OCI-LY7 (cell line): ENCODE measurements around the gene LDB3. TPM values are rescaled to one million over a fixed set of nuclear protein-coding genes. Genes with fewer than 3 reads are reported as not detected.

ENCODE experiments used
- BruUV-seq: library from RNA; stranded (reverse); fragments of 400-500 nt; replicated peaks from 2 replicates; lab custom pipeline; 2021; lab: Mats Ljungman, UMichigan
- CTCF ChIA-PET: fragments of 300-600 bp; sonication (Branson Sonifier 250); formaldehyde crosslinking; loops from one replicate; lab custom pipeline; 2022; ENCODE audit warnings: antibody characterized with exemption; ENCODE audit not compliant: unreplicated experiment; lab: Charles Lee
- POLR2A ChIA-PET: fragments of 300-600 bp; sonication (Branson Sonifier 250); formaldehyde crosslinking; loops from one replicate; lab custom pipeline; 2022; ENCODE audit warnings: antibody characterized with exemption; lab: Charles Lee
- DNase-seq: peaks from one replicate; pipeline ENCODE4 v3.0.0-alpha.2; 2015; ENCODE audit warnings: low spot score
- H2AFZ ChIP-seq: fragments of 200-600 bp; sonication (generic), shearing (Covaris generic); 2 replicates; pipeline ENCODE4 v1.6.1; 2014; ENCODE audit warnings: mild to moderate bottlenecking, antibody characterized with exemption, low read length, moderate library complexity
- H3K27ac ChIP-seq: fragments of 200-600 bp; sonication (generic); 2 replicates; pipeline ENCODE4 v1.5.1; 2014; ENCODE audit warnings: mixed run types, low read depth, mild to moderate bottlenecking, moderate library complexity, low read length, inconsistent platforms; ENCODE audit not compliant: poor library complexity, severe bottlenecking
- H3K36me3 ChIP-seq: fragments of 200-600 bp; sonication (generic); 2 replicates; pipeline ENCODE4 v1.6.1; 2014; ENCODE audit warnings: mild to moderate bottlenecking, antibody characterized with exemption, low read length, moderate library complexity, mixed read lengths; ENCODE audit not compliant: insufficient read depth
- H3K4me1 ChIP-seq: fragments of 200-600 bp; sonication (generic); 2 replicates; pipeline ENCODE4 v1.5.1; 2014; ENCODE audit warnings: mild to moderate bottlenecking, low read length; ENCODE audit not compliant: insufficient read depth, poor library complexity, severe bottlenecking
- H3K4me2 ChIP-seq: fragments of 200-600 bp; sonication (generic); 2 replicates; pipeline ENCODE4 v1.6.1; 2014; ENCODE audit warnings: mild to moderate bottlenecking, low read length
- H3K4me3 ChIP-seq: fragments of 200-600 bp; sonication (generic); 2 replicates; pipeline ENCODE4 v1.5.1; 2014; ENCODE audit warnings: mild to moderate bottlenecking, low read depth, low read length; ENCODE audit not compliant: poor library complexity, severe bottlenecking
- H3K79me2 ChIP-seq: fragments of 200-600 bp; sonication (generic); 2 replicates; pipeline ENCODE4 v1.6.1; 2016; ENCODE audit warnings: low read depth, mild to moderate bottlenecking, low read length, moderate library complexity, mixed read lengths; ENCODE audit not compliant: insufficient read depth
- H3K9me2 ChIP-seq: fragments of 200-600 bp; sonication (generic); 2 replicates; pipeline ENCODE4 v1.6.1; 2016; ENCODE audit warnings: mild to moderate bottlenecking, low read length, mixed read lengths; ENCODE audit not compliant: insufficient read depth
- H3K9me3 ChIP-seq: fragments of 200-600 bp; sonication (generic); 2 replicates; pipeline ENCODE4 v1.6.1; 2014; ENCODE audit warnings: mild to moderate bottlenecking, mixed run types, low read length, mixed read lengths
- H4K20me1 ChIP-seq: fragments of 200-600 bp; sonication (generic); 2 replicates; pipeline ENCODE4 v1.6.1; 2014; ENCODE audit warnings: mild to moderate bottlenecking, antibody characterized with exemption, low read length, moderate library complexity, mixed read lengths; ENCODE audit not compliant: insufficient read depth
- CTCF ChIP-seq: fragments of 200-600 bp; sonication (generic); conservative IDR thresholded peaks from 2 replicates; pipeline ENCODE4 v1.5.1; 2014; ENCODE audit warnings: mild to moderate bottlenecking, antibody characterized with exemption, low read length, moderate library complexity, mixed read lengths
- EZH2phosphoT487 ChIP-seq: fragments of 200-600 bp; sonication (generic); IDR thresholded peaks from 2 replicates; pipeline ENCODE4 v1.6.1; 2018; ENCODE audit warnings: low read depth, borderline replicate concordance, mild to moderate bottlenecking, mixed run types, antibody characterized with exemption, low read length, moderate library complexity, mixed read lengths
- intact Hi-C: fragments of 100-400 bp; cut with micrococcal nuclease; formaldehyde crosslinking; loops from one replicate; pipeline ENCODE4 v1.10.0; 2022; ENCODE audit not compliant: unreplicated experiment
- total RNA-seq, 2 experiments: library from RNA; depleted of rRNA in 1 of 2; stranded (reverse); fragments of >200 nt in 1 of 2; shearing (Covaris generic) in 1 of 2; gene quantifications; 2 replicates each; pipeline ENCODE4 v1.2.3, GENCODE V29; 2014 to 2022

LDB3 gene
- total RNA-seq, 2 experiments from 2014 or later = 0.08 TPM; not detected in 1

- Histone ChIP-seq H3K4me2 (no peak overlapping the region), H3K9me2 (no peaks in the 10 kb centered on the region), H3K79me2 (no peaks in the 10 kb centered on the region), H3K36me3 (no peaks in the 10 kb centered on the region), H2AFZ (no peak overlapping the region), H4K20me1 (no peaks in the 10 kb centered on the region), H3K27ac (no peak overlapping the region), H3K4me3 (no peak overlapping the region), H3K4me1 (no peaks in the 10 kb centered on the region), H3K9me3 (no peaks in the 10 kb centered on the region)
- no TSS peak for BruUV-seq
- DNase-seq = no peak
- TF ChIP-seq EZH2phosphoT487 = no peak
- TF ChIP-seq CTCF = no peak
- ChIA-PET CTCF (no interaction called here), POLR2A (interaction anchor here (0.5 kb wide), 2 partner anchors 13 to 127 kb away, joined by 3 to 4 read pairs; no protein-coding TSS in a partner anchor)
- intact Hi-C loops = no loop called here
These were observed 15.7 kb upstream of the LDB3 start for GRCh38 chr10:86652361-86653202.

GRCh38 chr10:86653379-86653778 is 14.9 kb upstream of the LDB3 start:
- BruUV-seq = no TSS peak
- H4K20me1 ChIP-seq = no peaks in the 10 kb centered on the region
- TF ChIP-seq CTCF (no peak), EZH2phosphoT487 (no peak)
- H3K4me3 ChIP-seq = no peak overlapping the region
- no peak overlapping the region for H3K27ac ChIP-seq
- no peaks in the 10 kb centered on the region for H3K36me3 ChIP-seq
- no peak overlapping the region for H2AFZ ChIP-seq
- no peaks in the 10 kb centered on the region for H3K79me2 ChIP-seq
- no peak for DNase-seq
- no peak overlapping the region for H3K4me2 ChIP-seq
- no peaks in the 10 kb centered on the region for H3K9me3 ChIP-seq
- CTCF ChIA-PET = no interaction called here
- POLR2A ChIA-PET = no interaction called here
- no peaks in the 10 kb centered on the region for H3K9me2 ChIP-seq
- no peaks in the 10 kb centered on the region for H3K4me1 ChIP-seq
- intact Hi-C loops = no loop called here

GRCh38 chr10:86653987-86654386 is 14.3 kb upstream of the LDB3 start:
- H3K9me3 ChIP-seq = no peaks in the 10 kb centered on the region
- H2AFZ ChIP-seq = no peak overlapping the region
- H4K20me1 ChIP-seq = no peaks in the 10 kb centered on the region
- H3K9me2 ChIP-seq = no peaks in the 10 kb centered on the region
- H3K4me1 ChIP-seq = no peaks in the 10 kb centered on the region
- no peak overlapping the region for H3K4me3 ChIP-seq
- no peaks in the 10 kb centered on the region for H3K36me3 ChIP-seq
- BruUV-seq = no TSS peak
- no peaks in the 10 kb centered on the region for H3K79me2 ChIP-seq
- no peak for DNase-seq
- intact Hi-C loops = no loop called here
- TF ChIP-seq CTCF (no peak), EZH2phosphoT487 (no peak)
- H3K27ac ChIP-seq = no peak overlapping the region
- POLR2A ChIA-PET = no interaction called here
- CTCF ChIA-PET = no interaction called here
- no peak overlapping the region for H3K4me2 ChIP-seq
